ENCODE data around the gene SUN1. TPM values are rescaled to one million over a fixed set of nuclear protein-coding genes. Genes with fewer than 3 reads are reported as not detected.

Gene SUN1
- total and polyA plus RNA-seq, 4 donors, result 24.8 to 162 (median 40.1) TPM

DNA sequence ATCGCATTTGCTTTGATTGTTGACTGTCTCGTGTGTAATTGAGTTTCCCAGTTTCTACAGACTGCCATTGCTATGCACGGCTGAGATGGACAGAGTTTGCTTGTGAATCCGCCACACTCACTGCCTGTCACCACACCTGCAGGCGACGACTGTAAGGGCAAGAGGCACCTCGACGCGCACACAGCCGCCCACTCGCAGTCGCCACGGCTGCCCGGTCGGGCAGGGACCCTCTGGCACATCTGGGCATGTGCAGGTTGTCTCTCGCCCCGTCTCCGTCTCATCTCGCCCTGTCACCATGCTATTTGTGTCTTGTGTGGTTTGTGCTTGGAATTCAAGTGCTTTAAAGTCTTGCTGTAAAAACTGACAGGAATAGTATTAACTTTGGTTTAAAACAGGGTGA is 17.5 kb downstream of the SUN1 start:
- H3K36me3 ChIP-seq (ENCODE audit: control insufficient read depth in 4 of 4, insufficient read depth in 3 of 4, low read depth in 1 of 4, low read length in 3 of 4), result peaks cover 12 to 51% (median 34%) of the 10 kb centered on the region in 4 donors
- DNase-seq (ENCODE audit: low spot score), result no peak
- H3K27ac ChIP-seq (ENCODE audit: low read depth in 1 of 2, low read length in 2 of 2), result no peak overlapping the region
- TF ChIP-seq FOXA2 (IDR thresholded peaks at IDR 0.05) (no peak), YY1 (IDR thresholded peaks at IDR 0.05) (no peak), JUND (IDR thresholded peaks at IDR 0.05) (no peak), HNF4G (IDR thresholded peaks at IDR 0.05) (no peak), EGR1 (IDR thresholded peaks at IDR 0.05; ENCODE audit: low read depth in 2 of 2) (no peak), HNF4A (conservative IDR thresholded peaks at IDR 0.05) (no peak), TAF1 (conservative IDR thresholded peaks at IDR 0.05) (no peak), GABPA (IDR thresholded peaks at IDR 0.05 in 1 of 2, conservative IDR thresholded peaks at IDR 0.05 in 1 of 2) (no peak), SP1 (IDR thresholded peaks at IDR 0.05) (no peak), NR2F2 (IDR thresholded peaks at IDR 0.05) (no peak), FOXA1 (IDR thresholded peaks at IDR 0.05) (no peak), RXRA (IDR thresholded peaks at IDR 0.05) (no peak)
- TF ChIP-seq, protein P1, sequence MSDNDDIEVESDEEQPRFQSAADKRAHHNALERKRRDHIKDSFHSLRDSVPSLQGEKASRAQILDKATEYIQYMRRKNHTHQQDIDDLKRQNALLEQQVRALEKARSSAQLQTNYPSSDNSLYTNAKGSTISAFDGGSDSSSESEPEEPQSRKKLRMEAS (IDR thresholded peaks at IDR 0.05), result no peak
- TF ChIP-seq, protein P2, sequence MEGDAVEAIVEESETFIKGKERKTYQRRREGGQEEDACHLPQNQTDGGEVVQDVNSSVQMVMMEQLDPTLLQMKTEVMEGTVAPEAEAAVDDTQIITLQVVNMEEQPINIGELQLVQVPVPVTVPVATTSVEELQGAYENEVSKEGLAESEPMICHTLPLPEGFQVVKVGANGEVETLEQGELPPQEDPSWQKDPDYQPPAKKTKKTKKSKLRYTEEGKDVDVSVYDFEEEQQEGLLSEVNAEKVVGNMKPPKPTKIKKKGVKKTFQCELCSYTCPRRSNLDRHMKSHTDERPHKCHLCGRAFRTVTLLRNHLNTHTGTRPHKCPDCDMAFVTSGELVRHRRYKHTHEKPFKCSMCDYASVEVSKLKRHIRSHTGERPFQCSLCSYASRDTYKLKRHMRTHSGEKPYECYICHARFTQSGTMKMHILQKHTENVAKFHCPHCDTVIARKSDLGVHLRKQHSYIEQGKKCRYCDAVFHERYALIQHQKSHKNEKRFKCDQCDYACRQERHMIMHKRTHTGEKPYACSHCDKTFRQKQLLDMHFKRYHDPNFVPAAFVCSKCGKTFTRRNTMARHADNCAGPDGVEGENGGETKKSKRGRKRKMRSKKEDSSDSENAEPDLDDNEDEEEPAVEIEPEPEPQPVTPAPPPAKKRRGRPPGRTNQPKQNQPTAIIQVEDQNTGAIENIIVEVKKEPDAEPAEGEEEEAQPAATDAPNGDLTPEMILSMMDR (IDR thresholded peaks at IDR 0.05; ENCODE audit: low read depth, low read length, missing input control), result no peak
- TF ChIP-seq, protein P3, sequence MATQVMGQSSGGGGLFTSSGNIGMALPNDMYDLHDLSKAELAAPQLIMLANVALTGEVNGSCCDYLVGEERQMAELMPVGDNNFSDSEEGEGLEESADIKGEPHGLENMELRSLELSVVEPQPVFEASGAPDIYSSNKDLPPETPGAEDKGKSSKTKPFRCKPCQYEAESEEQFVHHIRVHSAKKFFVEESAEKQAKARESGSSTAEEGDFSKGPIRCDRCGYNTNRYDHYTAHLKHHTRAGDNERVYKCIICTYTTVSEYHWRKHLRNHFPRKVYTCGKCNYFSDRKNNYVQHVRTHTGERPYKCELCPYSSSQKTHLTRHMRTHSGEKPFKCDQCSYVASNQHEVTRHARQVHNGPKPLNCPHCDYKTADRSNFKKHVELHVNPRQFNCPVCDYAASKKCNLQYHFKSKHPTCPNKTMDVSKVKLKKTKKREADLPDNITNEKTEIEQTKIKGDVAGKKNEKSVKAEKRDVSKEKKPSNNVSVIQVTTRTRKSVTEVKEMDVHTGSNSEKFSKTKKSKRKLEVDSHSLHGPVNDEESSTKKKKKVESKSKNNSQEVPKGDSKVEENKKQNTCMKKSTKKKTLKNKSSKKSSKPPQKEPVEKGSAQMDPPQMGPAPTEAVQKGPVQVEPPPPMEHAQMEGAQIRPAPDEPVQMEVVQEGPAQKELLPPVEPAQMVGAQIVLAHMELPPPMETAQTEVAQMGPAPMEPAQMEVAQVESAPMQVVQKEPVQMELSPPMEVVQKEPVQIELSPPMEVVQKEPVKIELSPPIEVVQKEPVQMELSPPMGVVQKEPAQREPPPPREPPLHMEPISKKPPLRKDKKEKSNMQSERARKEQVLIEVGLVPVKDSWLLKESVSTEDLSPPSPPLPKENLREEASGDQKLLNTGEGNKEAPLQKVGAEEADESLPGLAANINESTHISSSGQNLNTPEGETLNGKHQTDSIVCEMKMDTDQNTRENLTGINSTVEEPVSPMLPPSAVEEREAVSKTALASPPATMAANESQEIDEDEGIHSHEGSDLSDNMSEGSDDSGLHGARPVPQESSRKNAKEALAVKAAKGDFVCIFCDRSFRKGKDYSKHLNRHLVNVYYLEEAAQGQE (IDR thresholded peaks at IDR 0.05), result no peak
- TF ChIP-seq, protein P4, sequence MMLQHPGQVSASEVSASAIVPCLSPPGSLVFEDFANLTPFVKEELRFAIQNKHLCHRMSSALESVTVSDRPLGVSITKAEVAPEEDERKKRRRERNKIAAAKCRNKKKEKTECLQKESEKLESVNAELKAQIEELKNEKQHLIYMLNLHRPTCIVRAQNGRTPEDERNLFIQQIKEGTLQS (IDR thresholded peaks at IDR 0.05), result no peak
- TF ChIP-seq, protein P5, sequence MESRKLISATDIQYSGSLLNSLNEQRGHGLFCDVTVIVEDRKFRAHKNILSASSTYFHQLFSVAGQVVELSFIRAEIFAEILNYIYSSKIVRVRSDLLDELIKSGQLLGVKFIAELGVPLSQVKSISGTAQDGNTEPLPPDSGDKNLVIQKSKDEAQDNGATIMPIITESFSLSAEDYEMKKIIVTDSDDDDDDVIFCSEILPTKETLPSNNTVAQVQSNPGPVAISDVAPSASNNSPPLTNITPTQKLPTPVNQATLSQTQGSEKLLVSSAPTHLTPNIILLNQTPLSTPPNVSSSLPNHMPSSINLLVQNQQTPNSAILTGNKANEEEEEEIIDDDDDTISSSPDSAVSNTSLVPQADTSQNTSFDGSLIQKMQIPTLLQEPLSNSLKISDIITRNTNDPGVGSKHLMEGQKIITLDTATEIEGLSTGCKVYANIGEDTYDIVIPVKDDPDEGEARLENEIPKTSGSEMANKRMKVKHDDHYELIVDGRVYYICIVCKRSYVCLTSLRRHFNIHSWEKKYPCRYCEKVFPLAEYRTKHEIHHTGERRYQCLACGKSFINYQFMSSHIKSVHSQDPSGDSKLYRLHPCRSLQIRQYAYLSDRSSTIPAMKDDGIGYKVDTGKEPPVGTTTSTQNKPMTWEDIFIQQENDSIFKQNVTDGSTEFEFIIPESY (IDR thresholded peaks at IDR 0.05), result no peak
- no peaks in the 10 kb centered on the region for H3K9me3 ChIP-seq (ENCODE audit: control insufficient read depth in 4 of 4, low read length in 3 of 4)
- H3K4me1 ChIP-seq (ENCODE audit: control insufficient read depth in 4 of 4, insufficient read depth in 4 of 4, low read length in 3 of 4), result no peaks in the 10 kb centered on the region
- 96% methylated on average over 19 of the region's 19 CpGs for WGBS
- H3K4me3 ChIP-seq (ENCODE audit: low read depth in 1 of 3, low read length in 3 of 3), result no peak overlapping the region
- H3K9ac ChIP-seq (ENCODE audit: low read depth in 1 of 2, low read length in 2 of 2), result no peak overlapping the region
- H3K27me3 ChIP-seq (ENCODE audit: control insufficient read depth in 4 of 4, insufficient read depth in 4 of 4, low read length in 3 of 4), result no peaks in the 10 kb centered on the region
